K562 (cell line): ENCODE data around the gene ZCWPW1. TPM values are rescaled to one million over a fixed set of nuclear protein-coding genes. Genes with fewer than 3 reads are reported as not detected.

Experiments
- BHLHE40 ChIP-seq: IDR thresholded peaks from 2 replicates; pipeline ENCODE4 v1.6.1; 2011; ENCODE audit warnings: low read length, improper control_type of control experiment
- CHCHD3 ChIP-seq: fragments of 250-450 bp; sonication (Bioruptor Pico); IDR thresholded peaks from 2 replicates; pipeline ENCODE4 v2.1.2; 2022; ENCODE audit warnings: mild to moderate bottlenecking
- ELF1 ChIP-seq: fragments of 200-800 bp; sonication (Bioruptor generic); IDR thresholded peaks from 2 replicates; pipeline ENCODE4 v1.6.1; 2016; ENCODE audit warnings: missing genetic modification characterization, missing compliant biosample characterization
- FOXJ3 ChIP-seq: sonication (generic); formaldehyde crosslinking; IDR thresholded peaks from 2 replicates; pipeline ENCODE4 v1.4.0; 2020; ENCODE audit warnings: mild to moderate bottlenecking, missing genetic modification reagents
- GATA2 ChIP-seq: sonication (generic); formaldehyde crosslinking; IDR thresholded peaks from 2 replicates; pipeline ENCODE4 v1.4.0; 2020; ENCODE audit warnings: mild to moderate bottlenecking, missing genetic modification reagents
- HLTF ChIP-seq: fragments of 450-650 bp; IDR thresholded peaks from 2 replicates; pipeline ENCODE4 v1.6.1; 2016
- IRF9 ChIP-seq: fragments of 450-650 bp; IDR thresholded peaks from 2 replicates; pipeline ENCODE4 v1.6.1; 2016; ENCODE audit warnings: missing biosample characterization, missing genetic modification characterization
- KDM2B ChIP-seq: fragments of 250-450 bp; sonication (Bioruptor Pico); IDR thresholded peaks from 2 replicates; pipeline ENCODE4 v1.8.0; 2021; ENCODE audit warnings: mild to moderate bottlenecking, moderate library complexity
- PCBP2 ChIP-seq: fragments of 200-400 bp; formaldehyde crosslinking; IDR thresholded peaks from 2 replicates; pipeline ENCODE4 v1.6.1; 2018; ENCODE audit warnings: low read length, low read depth, mild to moderate bottlenecking, moderate library complexity; ENCODE audit not compliant: poor library complexity, severe bottlenecking
- POLR2A ChIP-seq: fragments of 450-650 bp; conservative IDR thresholded peaks from 2 replicates; pipeline ENCODE4 v1.6.1; 2016
- SIN3A ChIP-seq, 2 experiments: fragments of 150-350 bp in 1 of 2; IDR thresholded peaks; 2 replicates each; pipeline ENCODE4 v1.6.1; 2011 to 2016; ENCODE audit warnings: borderline replicate concordance in 2 of 2, low read depth in 2 of 2, low read length in 2 of 2, mild to moderate bottlenecking in 2 of 2, moderate library complexity in 2 of 2; ENCODE audit not compliant: control insufficient read depth in 1 of 2
- SMAD2 ChIP-seq: fragments of 150-350 bp; IDR thresholded peaks from 2 replicates; pipeline ENCODE4 v1.6.1; 2014; ENCODE audit warnings: low read depth, mild to moderate bottlenecking, low read length
- SMARCE1 ChIP-seq: fragments of 450-650 bp; IDR thresholded peaks from 2 replicates; pipeline ENCODE4 v1.7.1; 2016; ENCODE audit warnings: mild to moderate bottlenecking
- SP1 ChIP-seq: sonication (generic); formaldehyde crosslinking; IDR thresholded peaks from 2 replicates; pipeline ENCODE4 v1.8.1; 2022; ENCODE audit warnings: mild to moderate bottlenecking, missing genetic modification reagents
- SPI1 ChIP-seq: IDR thresholded peaks from 2 replicates; pipeline ENCODE4 v1.6.1; 2011; ENCODE audit warnings: low read depth, low read length, control low read depth, borderline replicate concordance
- U2AF1 ChIP-seq: fragments of 200-400 bp; formaldehyde crosslinking; optimal IDR thresholded peaks from 2 replicates; pipeline ENCODE3; 2017; ENCODE audit warnings: mild to moderate bottlenecking, low read depth, low read length, moderate library complexity
- ZFX ChIP-seq: sonication (generic); formaldehyde crosslinking; IDR thresholded peaks from 2 replicates; pipeline ENCODE4 v1.8.0; 2022; ENCODE audit warnings: mild to moderate bottlenecking, missing genetic modification reagents, moderate library complexity
- ZMIZ1 ChIP-seq, 2 experiments: fragments of 150-350 bp in 1 of 2; IDR thresholded peaks; 2 replicates each; pipeline ENCODE4 v1.6.1; 2012 to 2016; ENCODE audit warnings: low read depth in 2 of 2, low read length in 2 of 2, mild to moderate bottlenecking in 1 of 2, moderate library complexity in 1 of 2
- ZNF780A ChIP-seq: fragments of 250-450 bp; sonication (Bioruptor Pico); IDR thresholded peaks from 2 replicates; pipeline ENCODE4 v1.5.0; 2021; ENCODE audit warnings: mild to moderate bottlenecking
- ZSCAN32 ChIP-seq: fragments of 450-650 bp; formaldehyde crosslinking; IDR thresholded peaks from 2 replicates; pipeline ENCODE4 v1.4.0; 2020; ENCODE audit warnings: mild to moderate bottlenecking, moderate library complexity
- polyA plus RNA-seq, 8 experiments: library from polyadenylated mRNA; depleted of rRNA in 4 of 8; stranded (reverse) in 5 of 8; unstranded in 3 of 8; fragments of >200 nt; fragmentation: Nextera tagmentation in 2 of 8; fragmentation: Illumina TruSeq in 1 of 8; extraction: Ambion mirVana in 2 of 8; extraction: Trizol in 1 of 8; gene quantifications; 2 replicates each; pipeline versions ENCODE4 v1.2.1 to v1.2.3, GENCODE V29; 2011 to 2014; ENCODE audit warnings: inconsistent platforms in 1 of 8, missing spikeins in 1 of 8
- total RNA-seq, 7 experiments: library from RNA; depleted of rRNA in 6 of 7; stranded (reverse); fragments of >200 nt in 6 of 7; fragmentation: Illumina TruSeq in 2 of 7; extraction: Trizol in 2 of 7; gene quantifications; 2 replicates each; pipeline versions ENCODE4 v1.2.1 to v1.2.3, GENCODE V29; 2011 to 2021; ENCODE audit warnings: low replicate concordance in 1 of 7
- TF ChIP-seq, protein P1 (sequence below): fragments of 450-650 bp; IDR thresholded peaks from 2 replicates; pipeline ENCODE4 v1.6.1; 2017; ENCODE audit warnings: mild to moderate bottlenecking, moderate library complexity
- TF ChIP-seq, protein P2 (sequence below): sonication (generic); formaldehyde crosslinking; IDR thresholded peaks from 2 replicates; pipeline ENCODE4 v1.8.1; 2022; ENCODE audit warnings: missing genetic modification reagents

Gene ZCWPW1
- total and polyA plus RNA-seq, 9 of the 15 experiments (the other 6 are each of a cell fraction or from before 2014, with no cell fraction given): 0.18 to 1.7 (median 1.2) TPM

DNA sequence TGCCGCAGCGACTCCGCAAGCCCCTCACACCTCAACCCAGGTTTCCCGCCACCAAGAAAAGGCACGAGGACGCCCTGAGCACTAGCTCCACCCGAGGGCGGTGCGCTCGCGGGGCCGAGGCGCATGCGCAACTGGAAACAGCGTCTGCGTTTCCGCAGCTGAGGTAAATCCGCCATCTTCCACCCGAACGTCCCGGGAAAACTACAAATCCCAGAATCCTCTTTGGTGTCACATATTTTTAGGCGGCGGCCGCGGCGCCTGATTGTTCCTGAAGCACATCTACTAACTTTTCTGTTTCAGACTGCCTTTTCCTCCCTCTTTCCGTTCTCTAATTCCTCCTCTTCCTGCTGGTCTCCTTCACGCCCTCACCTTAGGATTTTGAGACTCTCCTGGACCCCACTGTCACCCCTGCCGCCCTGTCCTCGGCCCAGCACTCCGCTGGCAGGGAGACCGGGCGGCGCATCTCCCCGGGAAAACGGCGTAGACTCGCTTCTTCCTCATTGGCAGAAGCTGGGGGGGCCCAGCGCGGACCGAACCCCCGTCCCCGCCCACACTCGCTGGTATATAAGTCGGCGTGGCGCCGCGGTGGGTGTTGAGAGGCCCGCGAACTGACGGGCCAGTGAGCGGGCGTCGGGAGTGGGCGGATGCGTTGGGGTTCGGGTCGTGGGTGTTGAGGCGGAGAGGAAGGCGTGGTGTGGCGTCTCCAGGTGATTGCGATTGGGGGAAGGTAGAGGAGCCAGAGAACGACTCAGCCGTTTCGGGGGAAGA is at the start of gene ZCWPW1 (continued):
- TF ChIP-seq ZSCAN32 (CRISPR knock-in tag): peak; percentile 86
- peak; percentile 73 for TF ChIP-seq SPI1
- peak; percentile 77 for TF ChIP-seq PCBP2
- no peak for TF ChIP-seq IRF9 (tag)
- TF ChIP-seq ELF1 (tag): no peak
- TF ChIP-seq POLR2A: peak; percentile 100
- peak; percentile 82 for TF ChIP-seq U2AF1
- TF ChIP-seq, protein P1, sequence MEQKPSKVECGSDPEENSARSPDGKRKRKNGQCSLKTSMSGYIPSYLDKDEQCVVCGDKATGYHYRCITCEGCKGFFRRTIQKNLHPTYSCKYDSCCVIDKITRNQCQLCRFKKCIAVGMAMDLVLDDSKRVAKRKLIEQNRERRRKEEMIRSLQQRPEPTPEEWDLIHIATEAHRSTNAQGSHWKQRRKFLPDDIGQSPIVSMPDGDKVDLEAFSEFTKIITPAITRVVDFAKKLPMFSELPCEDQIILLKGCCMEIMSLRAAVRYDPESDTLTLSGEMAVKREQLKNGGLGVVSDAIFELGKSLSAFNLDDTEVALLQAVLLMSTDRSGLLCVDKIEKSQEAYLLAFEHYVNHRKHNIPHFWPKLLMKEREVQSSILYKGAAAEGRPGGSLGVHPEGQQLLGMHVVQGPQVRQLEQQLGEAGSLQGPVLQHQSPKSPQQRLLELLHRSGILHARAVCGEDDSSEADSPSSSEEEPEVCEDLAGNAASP: no peak
- TF ChIP-seq ZFX (CRISPR knock-in tag): peak; percentile 95
- peak; percentile 90 for TF ChIP-seq HLTF
- peak; percentile 95; the same call in 1 of the 2 replicates for TF ChIP-seq CHCHD3 (CRISPR knock-in tag)
- TF ChIP-seq BHLHE40: peak; percentile 78
- TF ChIP-seq SMAD2: no peak
- no peak; the same call in 1 of the 2 replicates for TF ChIP-seq FOXJ3
- TF ChIP-seq SMARCE1: peak; percentile 67
- 0 out of 2 replicates have a peak, but pooled peaks have one; percentile 35 for TF ChIP-seq GATA2
- peak in 1 of 2 experiments; percentile 90; a peak in 2 of 4 replicates for TF ChIP-seq ZMIZ1 (IDR thresholded peaks at IDR 0.05; ENCODE audit: low read depth in 2 of 2, low read length in 2 of 2)
- TF ChIP-seq ZNF780A: peak; percentile 87
- peak; percentile 86 to 89 for TF ChIP-seq SIN3A (IDR thresholded peaks at IDR 0.05; ENCODE audit: borderline replicate concordance in 2 of 2, control insufficient read depth in 1 of 2, low read depth in 2 of 2, low read length in 2 of 2)
- TF ChIP-seq KDM2B (CRISPR knock-in tag): peak; percentile 72
- TF ChIP-seq SP1 (CRISPR knock-in tag): no peak; the same call in none of the 2 replicates
- TF ChIP-seq, protein P2, sequence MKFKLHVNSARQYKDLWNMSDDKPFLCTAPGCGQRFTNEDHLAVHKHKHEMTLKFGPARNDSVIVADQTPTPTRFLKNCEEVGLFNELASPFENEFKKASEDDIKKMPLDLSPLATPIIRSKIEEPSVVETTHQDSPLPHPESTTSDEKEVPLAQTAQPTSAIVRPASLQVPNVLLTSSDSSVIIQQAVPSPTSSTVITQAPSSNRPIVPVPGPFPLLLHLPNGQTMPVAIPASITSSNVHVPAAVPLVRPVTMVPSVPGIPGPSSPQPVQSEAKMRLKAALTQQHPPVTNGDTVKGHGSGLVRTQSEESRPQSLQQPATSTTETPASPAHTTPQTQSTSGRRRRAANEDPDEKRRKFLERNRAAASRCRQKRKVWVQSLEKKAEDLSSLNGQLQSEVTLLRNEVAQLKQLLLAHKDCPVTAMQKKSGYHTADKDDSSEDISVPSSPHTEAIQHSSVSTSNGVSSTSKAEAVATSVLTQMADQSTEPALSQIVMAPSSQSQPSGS (CRISPR knock-in tag): no peak
